Keratinocyte (primary cell): Measurements from ENCODE around the gene EPAS1. TPM values are rescaled to one million over a fixed set of nuclear protein-coding genes. Genes with fewer than 3 reads are reported as not detected.

ENCODE experiments used
- DNase-seq: peaks from one replicate; pipeline ENCODE4 v3.0.0-alpha.2; 2011; ENCODE audit warnings: low read depth, missing footprints, low spot score
- FAIRE-seq: peaks from 2 replicates; lab custom pipeline; 2011; peaks lifted over from hg19 to GRCh38; lab: Jason Lieb, UNC
- H2AFZ ChIP-seq: 2 replicates; pipeline ENCODE4 v1.6.0; 2012; ENCODE audit warnings: low read length, control low read depth, inconsistent platforms; ENCODE audit not compliant: control insufficient read depth
- H3K27ac ChIP-seq: 2 replicates; pipeline ENCODE4 v1.5.1; 2011; ENCODE audit warnings: low read length; ENCODE audit not compliant: control insufficient read depth, insufficient read depth
- H3K27me3 ChIP-seq: 3 replicates; pipeline ENCODE4 v1.6.0; 2011; ENCODE audit warnings: low read length; ENCODE audit not compliant: control insufficient read depth, insufficient read depth; ENCODE audit errors: extremely low read depth
- H3K36me3 ChIP-seq, 2 experiments: 2 replicates in 1 of 2; 3 replicates in 1 of 2; pipeline ENCODE4 v1.5.1; 2011; ENCODE audit warnings: low read length in 2 of 2, mild to moderate bottlenecking in 1 of 2; ENCODE audit not compliant: control insufficient read depth in 2 of 2, insufficient read depth in 2 of 2; ENCODE audit errors: extremely low read depth in 1 of 2
- H3K4me1 ChIP-seq: 3 replicates; pipeline ENCODE4 v1.5.1; 2011; ENCODE audit warnings: low read length; ENCODE audit not compliant: control insufficient read depth, insufficient read depth; ENCODE audit errors: extremely low read depth
- H3K4me2 ChIP-seq: 3 replicates; pipeline ENCODE4 v1.6.0; 2011; ENCODE audit warnings: low read depth, low read length; ENCODE audit not compliant: control insufficient read depth, insufficient read depth; ENCODE audit errors: extremely low read depth
- H3K4me3 ChIP-seq, 3 experiments: fragments of 200-600 bp in 1 of 3; sonication (generic) in 1 of 3; 2 replicates in 2 of 3; 3 replicates in 1 of 3; pipeline ENCODE4 v1.5.1; 2011 to 2016; ENCODE audit warnings: low read length in 3 of 3, mild to moderate bottlenecking in 3 of 3, control low read depth in 2 of 3, inconsistent platforms in 1 of 3, low read depth in 1 of 3, mixed read lengths in 1 of 3, mixed run types in 1 of 3, moderate library complexity in 1 of 3; ENCODE audit not compliant: control insufficient read depth in 2 of 3, insufficient read depth in 2 of 3; ENCODE audit errors: extremely low read depth in 1 of 3
- H3K79me2 ChIP-seq: 2 replicates; pipeline ENCODE4 v1.6.0; 2012; ENCODE audit warnings: low read length; ENCODE audit not compliant: control insufficient read depth, insufficient read depth
- H3K9ac ChIP-seq: 3 replicates; pipeline ENCODE4 v1.6.0; 2011; ENCODE audit warnings: low read length; ENCODE audit not compliant: control insufficient read depth, insufficient read depth; ENCODE audit errors: extremely low read depth
- H3K9me1 ChIP-seq: 3 replicates; pipeline ENCODE4 v1.6.0; 2011; ENCODE audit warnings: low read length; ENCODE audit not compliant: control insufficient read depth, insufficient read depth; ENCODE audit errors: extremely low read depth
- H3K9me3 ChIP-seq: 2 replicates; pipeline ENCODE4 v1.5.1; 2012; ENCODE audit warnings: low read depth, low read length; ENCODE audit not compliant: control insufficient read depth
- H4K20me1 ChIP-seq: 3 replicates; pipeline ENCODE4 v1.6.0; 2011; ENCODE audit warnings: low read length; ENCODE audit not compliant: control insufficient read depth, insufficient read depth; ENCODE audit errors: extremely low read depth
- CTCF ChIP-seq, 3 experiments: IDR thresholded peaks in 1 of 3; conservative IDR thresholded peaks in 1 of 3; optimal IDR thresholded peaks in 1 of 3; 2 replicates in 2 of 3; 3 replicates in 1 of 3; pipeline versions ENCODE3 to v1.5.1; 2011; ENCODE audit warnings: low read length in 3 of 3, mild to moderate bottlenecking in 3 of 3, moderate library complexity in 2 of 3, control low read depth in 1 of 3, inconsistent platforms in 1 of 3; ENCODE audit not compliant: insufficient read depth in 2 of 3; ENCODE audit errors: extremely low read depth in 1 of 3
- EZH2 ChIP-seq: IDR thresholded peaks from one replicate; pipeline ENCODE4 v1.6.1; 2012; ENCODE audit warnings: inconsistent platforms, mild to moderate bottlenecking, low read length, moderate library complexity
- dilution Hi-C: fragments of 300-500 bp; cut with MboI; formaldehyde crosslinking; loops from one replicate; pipeline ENCODE4 v1.7.0; 2020; ENCODE audit warnings: low sequenced_read_pairs; ENCODE audit not compliant: extremely low pct_ligation_motif_present
- polyA plus RNA-seq, 5 experiments: library from polyadenylated mRNA; depleted of rRNA in 3 of 5; stranded (reverse) in 3 of 5; stranded (forward) in 1 of 5; unstranded in 1 of 5; fragments of >200 nt; gene quantifications; 1 replicate in 1 of 5; 2 replicates in 3 of 5; 3 replicates in 1 of 5; pipeline versions ENCODE4 v1.2.1 to v1.2.3, GENCODE V29; 2011 to 2012; ENCODE audit warnings: missing spikeins in 2 of 5, low read depth in 1 of 5, low replicate concordance in 1 of 5

EPAS1 gene
- polyA plus RNA-seq, 1 donor (not counting 4 experiments of a cell fraction or from before 2014, with no cell fraction given): 96.7 TPM

GRCh38 chr2:46409756-46410155, 112.5 kb downstream of the EPAS1 start:
- DNase-seq (no peak), FAIRE-seq (no peak)
- Histone ChIP-seq H3K9me1 (no peaks in the 10 kb centered on the region), H3K9me3 (no peaks in the 10 kb centered on the region), H4K20me1 (no peaks in the 10 kb centered on the region), H3K4me1 (peaks cover 14% of the 10 kb centered on the region), H3K4me3 (no peak overlapping the region), H3K36me3 (no peaks in the 10 kb centered on the region), H3K27me3 (no peaks in the 10 kb centered on the region), H3K79me2 (no peaks in the 10 kb centered on the region), H3K4me2 (peak overlapping the region; percentile 11), H2AFZ (no peak overlapping the region), H3K9ac (no peak overlapping the region), H3K27ac (no peak overlapping the region)
- TF ChIP-seq EZH2 (no peak), CTCF (optimal IDR thresholded peaks at IDR 0.05 in 1 of 3, IDR thresholded peaks at IDR 0.05 in 1 of 3, conservative IDR thresholded peaks at IDR 0.05 in 1 of 3; ENCODE audit: extremely low read depth in 1 of 3, insufficient read depth in 2 of 3, low read length in 3 of 3) (no peak)
- dilution Hi-C loops: no loop called here

- Histone ChIP-seq H3K9me1 (no peaks in the 10 kb centered on the region), H3K4me1 (peaks cover 14% of the 10 kb centered on the region), H3K9ac (no peak overlapping the region), H3K79me2 (no peaks in the 10 kb centered on the region), H3K36me3 (no peaks in the 10 kb centered on the region), H2AFZ (no peak overlapping the region), H3K4me2 (no peak overlapping the region), H3K27me3 (no peaks in the 10 kb centered on the region), H3K27ac (no peak overlapping the region), H3K9me3 (no peaks in the 10 kb centered on the region), H4K20me1 (no peaks in the 10 kb centered on the region), H3K4me3 (no peak overlapping the region)
- TF ChIP-seq CTCF (optimal IDR thresholded peaks at IDR 0.05 in 1 of 3, IDR thresholded peaks at IDR 0.05 in 1 of 3, conservative IDR thresholded peaks at IDR 0.05 in 1 of 3; ENCODE audit: extremely low read depth in 1 of 3, insufficient read depth in 2 of 3, low read length in 3 of 3) (no peak), EZH2 (no peak)
- DNase-seq (no peak), FAIRE-seq (no peak)
- dilution Hi-C loops: no loop called here
Measured at GRCh38 chr2:46410273-46411244, 113.4 kb downstream of the EPAS1 start.
